K562 (cell line): ENCODE results near the gene PRSS27. TPM values are rescaled to one million over a fixed set of nuclear protein-coding genes. Genes with fewer than 3 reads are reported as not detected.

ENCODE experiments used
- ATAC-seq: fragments of 200-7000 bp; cut with Tn5 transposase; 3 replicates; pipeline ENCODE4 v1.9.1; 2020; ENCODE audit warnings: moderate library complexity
- BruUV-seq: library from RNA; stranded (reverse); fragments of 400-500 nt; replicated peaks from 2 replicates; lab custom pipeline; 2021; lab: Mats Ljungman, UMichigan
- CTCF ChIA-PET: fragments of 300-600 bp; formaldehyde crosslinking; extraction: SDS; loops from one replicate; lab custom pipeline; 2021; ENCODE audit warnings: low intra/inter-chr PET ratio; lab: Yijun Ruan, JAX
- POLR2A ChIA-PET: fragments of 300-600, 350-650 bp; sonication (Branson Sonifier 250); formaldehyde crosslinking; extraction: SDS; loops from one replicate; lab custom pipeline; 2021; ENCODE audit warnings: antibody characterized with exemption, inconsistent platforms; lab: Yijun Ruan, JAX
- DNase-seq, 4 experiments: peaks; one replicate each; pipeline versions ENCODE4 v3.0.0 to v3.0.0-alpha.2; 2011 to 2018; ENCODE audit warnings: low spot score in 3 of 4, mixed read lengths in 3 of 4; ENCODE audit errors: extremely low read depth in 1 of 4
- FAIRE-seq: peaks from 2 replicates; lab custom pipeline; 2011; peaks lifted over from hg19 to GRCh38; lab: Jason Lieb, UNC
- H2AFZ ChIP-seq: 2 replicates; pipeline ENCODE4 v1.6.0; 2011; ENCODE audit warnings: low read depth, low read length, control low read depth, inconsistent platforms
- H3K27ac ChIP-seq: fragments of 200-600 bp; 3 replicates; pipeline ENCODE4 v1.8.0; 2011; ENCODE audit warnings: low read depth, mild to moderate bottlenecking, control low read depth, inconsistent platforms, low read length, moderate library complexity, mixed read lengths; ENCODE audit errors: extremely low read depth
- H3K27me3 ChIP-seq, 2 experiments: fragments of 300-600 bp in 1 of 2; 2 replicates in 1 of 2; 3 replicates in 1 of 2; pipeline versions ENCODE4 v1.6.0 to v1.8.0; 2011; ENCODE audit warnings: inconsistent platforms in 2 of 2, low read length in 2 of 2, mild to moderate bottlenecking in 1 of 2, mixed read lengths in 1 of 2, moderate library complexity in 1 of 2; ENCODE audit not compliant: control insufficient read depth in 2 of 2, insufficient read depth in 2 of 2
- H3K36me3 ChIP-seq: fragments of 300-600 bp; 3 replicates; pipeline ENCODE4 v1.8.0; 2011; ENCODE audit warnings: mild to moderate bottlenecking, low read length, inconsistent platforms; ENCODE audit not compliant: control insufficient read depth, insufficient read depth
- H3K4me1 ChIP-seq, 2 experiments: fragments of 200-600 bp in 1 of 2; replicated peaks in 1 of 2; 2 replicates in 1 of 2; 3 replicates in 1 of 2; pipeline versions ENCODE4 v1.5.1 to v1.8.0; 2011; ENCODE audit warnings: inconsistent platforms in 2 of 2, low read length in 2 of 2, mild to moderate bottlenecking in 1 of 2, mixed read lengths in 1 of 2, moderate library complexity in 1 of 2; ENCODE audit not compliant: control insufficient read depth in 2 of 2, insufficient read depth in 2 of 2
- H3K4me2 ChIP-seq: 2 replicates; pipeline ENCODE4 v1.6.1; 2011; ENCODE audit warnings: low read length, control low read depth, inconsistent platforms, mixed read lengths; ENCODE audit not compliant: insufficient read depth
- H3K4me3 ChIP-seq: fragments of 200-600 bp; sonication (generic), shearing (Covaris generic); 2 replicates; pipeline ENCODE4 v1.5.1; 2016; ENCODE audit warnings: control low read depth, inconsistent platforms
- H3K79me2 ChIP-seq: fragments of 200-600 bp; 3 replicates; pipeline ENCODE4 v1.8.0; 2011; ENCODE audit warnings: low read length, inconsistent platforms; ENCODE audit not compliant: control insufficient read depth, insufficient read depth
- H3K9ac ChIP-seq, 2 experiments: 2 replicates each; pipeline versions ENCODE4 v1.6.0 to v1.6.1; 2011; ENCODE audit warnings: low read depth in 2 of 2, low read length in 2 of 2, control low read depth in 1 of 2, inconsistent platforms in 1 of 2, mild to moderate bottlenecking in 1 of 2, mixed read lengths in 1 of 2; ENCODE audit not compliant: insufficient read depth in 1 of 2
- H3K9me1 ChIP-seq: one replicate; pipeline ENCODE4 v1.6.0; 2011; ENCODE audit warnings: inconsistent platforms, mild to moderate bottlenecking, low read length, moderate library complexity; ENCODE audit not compliant: control insufficient read depth, insufficient read depth
- H3K9me3 ChIP-seq: replicated peaks from 2 replicates; pipeline ENCODE4 v1.5.1; 2011; ENCODE audit warnings: low read depth, low read length, inconsistent platforms; ENCODE audit not compliant: control insufficient read depth, insufficient read depth
- H4K20me1 ChIP-seq: replicated peaks from 2 replicates; pipeline ENCODE4 v1.6.1; 2011; ENCODE audit warnings: low read length, inconsistent platforms, mixed read lengths; ENCODE audit not compliant: control insufficient read depth, insufficient read depth
- ATF2 ChIP-seq: sonication (generic); formaldehyde crosslinking; IDR thresholded peaks from 2 replicates; pipeline ENCODE4 v1.8.1; 2022; ENCODE audit warnings: missing genetic modification reagents
- ETS2 ChIP-seq: IDR thresholded peaks from 2 replicates; pipeline ENCODE4 v1.6.1; 2016; ENCODE audit warnings: borderline replicate concordance, missing genetic modification characterization, mild to moderate bottlenecking, moderate library complexity, missing compliant biosample characterization; ENCODE audit not compliant: poor library complexity, severe bottlenecking
- KLF13 ChIP-seq: fragments of 450-650 bp; IDR thresholded peaks from 2 replicates; pipeline ENCODE4 v1.6.1; 2016; ENCODE audit warnings: missing genetic modification characterization, low read depth, mild to moderate bottlenecking, missing compliant biosample characterization, moderate library complexity, borderline replicate concordance
- LARP7 ChIP-seq: fragments of 450-650 bp; IDR thresholded peaks from 2 replicates; pipeline ENCODE4 v1.6.1; 2016
- LEF1 ChIP-seq: fragments of 450-650 bp; IDR thresholded peaks from 2 replicates; pipeline ENCODE4 v1.6.1; 2016; ENCODE audit warnings: mild to moderate bottlenecking
- RBM34 ChIP-seq: fragments of 200-400 bp; formaldehyde crosslinking; IDR thresholded peaks from 2 replicates; pipeline ENCODE4 v1.6.1; 2018; ENCODE audit warnings: low read length, borderline replicate concordance; ENCODE audit not compliant: insufficient read depth
- RFX5 ChIP-seq: IDR thresholded peaks from 2 replicates; pipeline ENCODE4 v1.6.1; 2011; ENCODE audit warnings: low read depth, mild to moderate bottlenecking, improper control_type of control experiment, low read length
- SMAD1 ChIP-seq: fragments of 150-350 bp; IDR thresholded peaks from 2 replicates; pipeline ENCODE4 v1.6.1; 2014; ENCODE audit warnings: low read length, low read depth; ENCODE audit not compliant: partially characterized antibody
- SP1 ChIP-seq: sonication (generic); formaldehyde crosslinking; IDR thresholded peaks from 2 replicates; pipeline ENCODE4 v1.8.1; 2022; ENCODE audit warnings: mild to moderate bottlenecking, missing genetic modification reagents
- TCF7 ChIP-seq: sonication (generic); IDR thresholded peaks from 2 replicates; pipeline ENCODE4 v1.6.1; 2016; ENCODE audit warnings: antibody characterized with exemption, borderline replicate concordance
- TEAD1 ChIP-seq, 2 experiments: fragments of 450-650 bp in 1 of 2; sonication (generic) in 1 of 2; formaldehyde crosslinking; IDR thresholded peaks; 2 replicates each; pipeline versions ENCODE4 v1.4.0 to v1.8.0; 2020 to 2022; ENCODE audit warnings: mild to moderate bottlenecking in 2 of 2, missing genetic modification reagents in 1 of 2
- VEZF1 ChIP-seq: fragments of 200-800 bp; sonication (Bioruptor generic); IDR thresholded peaks from 2 replicates; pipeline ENCODE4 v1.6.1; 2017; ENCODE audit warnings: missing genetic modification characterization, missing compliant biosample characterization
- ZNF696 ChIP-seq: fragments of 250-450 bp; sonication (Bioruptor Pico); conservative IDR thresholded peaks from 2 replicates; pipeline ENCODE4 v1.4.0; 2020; ENCODE audit warnings: mild to moderate bottlenecking, moderate library complexity
- WGBS: fragments of 100-300 bp; shearing (Covaris generic); methylation state at CpG from one replicate; pipeline ENCODE4 v1.1.6; 2016; ENCODE audit warnings: low coverage, mixed read lengths; ENCODE audit not compliant: insufficient coverage; ENCODE audit errors: missing lambda C conversion rate; 5-methylcytosine and 5-hydroxymethylcytosine counted together
- in situ Hi-C: fragments of 300-500 bp; cut with MboI; formaldehyde crosslinking; loops from 4 replicates; pipeline ENCODE4 v1.15.0; 2018; ENCODE audit warnings: inconsistent platforms, mixed read lengths
- intact Hi-C: fragments of 100-400 bp; cut with micrococcal nuclease; formaldehyde crosslinking; loops from 2 replicates; pipeline ENCODE4 v1.14.2; 2022
- polyA plus RNA-seq, 8 experiments: library from polyadenylated mRNA; depleted of rRNA in 4 of 8; stranded (reverse) in 5 of 8; unstranded in 3 of 8; fragments of >200 nt; fragmentation: Nextera tagmentation in 2 of 8; fragmentation: Illumina TruSeq in 1 of 8; extraction: Ambion mirVana in 2 of 8; extraction: Trizol in 1 of 8; gene quantifications; 2 replicates each; pipeline versions ENCODE4 v1.2.1 to v1.2.3, GENCODE V29; 2011 to 2014; ENCODE audit warnings: inconsistent platforms in 1 of 8, missing spikeins in 1 of 8
- total RNA-seq, 7 experiments: library from RNA; depleted of rRNA in 6 of 7; stranded (reverse); fragments of >200 nt in 6 of 7; fragmentation: Illumina TruSeq in 2 of 7; extraction: Trizol in 2 of 7; gene quantifications; 2 replicates each; pipeline versions ENCODE4 v1.2.1 to v1.2.3, GENCODE V29; 2011 to 2021; ENCODE audit warnings: low replicate concordance in 1 of 7

PRSS27 gene
- total and polyA plus RNA-seq, 9 of the 15 experiments (the other 6 are each of a cell fraction or from before 2014, with no cell fraction given), result 0.09 to 0.20 (median 0.17) TPM; not detected in 5

- TF ChIP-seq VEZF1 (CRISPR knock-in tag), result peak; percentile 99
Observed at GRCh38 chr16:2752850-2753732, 33.1 kb upstream of the PRSS27 start (continued).

- ATAC-seq (peak; percentile 90), DNase-seq (peak; percentile 82 to 97 (median 88)), FAIRE-seq (no peak)
- H3K4me1 ChIP-seq, result peaks cover 21 to 25% of the 10 kb centered on the region in 2 experiments
- peak within 1 kb of the TSS; percentile 93 for H3K4me2 ChIP-seq
- H3K4me3 ChIP-seq, result peak within 1 kb of the TSS; percentile 79
- intact Hi-C loops (no loop called here), in situ Hi-C loops (no loop called here)
- peaks cover 50% of the 10 kb centered on the region for H3K36me3 ChIP-seq
- H3K27me3 ChIP-seq, result no peaks in the 10 kb centered on the region
- peak within 1 kb of the TSS; percentile 100 for H3K27ac ChIP-seq
- BruUV-seq, result no TSS peak
- peaks cover 62% of the 10 kb centered on the region for H3K79me2 ChIP-seq
- ChIA-PET CTCF (no interaction called here), POLR2A (interaction anchor here (0.6 to 5.6 kb wide), 19 partner anchors 9 to 1676 kb away, joined by 3 to 96 read pairs (median 4); partner anchors contain the start of genes ELOB, KCTD5 and TRAF7)
- no peaks in the 10 kb centered on the region for H3K9me3 ChIP-seq
- H4K20me1 ChIP-seq, result peaks cover 30% of the 10 kb centered on the region; the same call in 1 of the 2 replicates
- peak within 1 kb of the TSS; percentile 100 for H2AFZ ChIP-seq
- WGBS, result under 1% methylated on average over 82 of the region's 99 CpGs
- H3K9me1 ChIP-seq, result no peaks in the 10 kb centered on the region
- H3K9ac ChIP-seq, result peak within 1 kb of the TSS; percentile 96 to 100
- TF ChIP-seq RFX5 (no peak), LEF1 (no peak), TCF7 (no peak), RBM34 (0 out of 2 replicates have a peak, but pooled peaks have one; percentile 36), TEAD1 (CRISPR knock-in tag; IDR thresholded peaks at IDR 0.05) (peak; percentile 62 to 90; a peak in 3 of 4 replicates), ATF2 (CRISPR knock-in tag) (no peak), ZNF696 (CRISPR knock-in tag) (no peak), ETS2 (tag) (no peak), SP1 (CRISPR knock-in tag) (peak; percentile 86; the same call in 1 of the 2 replicates), SMAD1 (peak; percentile 91), LARP7 (no peak), KLF13 (tag) (peak; percentile 36; the same call in 1 of the 2 replicates)
Observed at GRCh38 chr16:2752035-2752849, 32.2 kb upstream of the PRSS27 start, which contains the start of gene SRRM2. SRRM2 (plus strand) TSS chr16:2752638; CDS start chr16:2756365, 3,727 bp downstream.
